ENCODE measurements around the gene CABP1.

GRCh38 chr12:120703311-120703942 lies 63.0 kb downstream of the CABP1 start:
- TF ChIP-seq SIN3A (IDR thresholded peaks at IDR 0.05; ENCODE audit: borderline replicate concordance, insufficient read depth, low read length) (no peak), FOXP2 (optimal IDR thresholded peaks at IDR 0.05; ENCODE audit: borderline replicate concordance, extremely low read depth, extremely low read length, insufficient read depth) (no peak)
- TF ChIP-seq, protein P1, sequence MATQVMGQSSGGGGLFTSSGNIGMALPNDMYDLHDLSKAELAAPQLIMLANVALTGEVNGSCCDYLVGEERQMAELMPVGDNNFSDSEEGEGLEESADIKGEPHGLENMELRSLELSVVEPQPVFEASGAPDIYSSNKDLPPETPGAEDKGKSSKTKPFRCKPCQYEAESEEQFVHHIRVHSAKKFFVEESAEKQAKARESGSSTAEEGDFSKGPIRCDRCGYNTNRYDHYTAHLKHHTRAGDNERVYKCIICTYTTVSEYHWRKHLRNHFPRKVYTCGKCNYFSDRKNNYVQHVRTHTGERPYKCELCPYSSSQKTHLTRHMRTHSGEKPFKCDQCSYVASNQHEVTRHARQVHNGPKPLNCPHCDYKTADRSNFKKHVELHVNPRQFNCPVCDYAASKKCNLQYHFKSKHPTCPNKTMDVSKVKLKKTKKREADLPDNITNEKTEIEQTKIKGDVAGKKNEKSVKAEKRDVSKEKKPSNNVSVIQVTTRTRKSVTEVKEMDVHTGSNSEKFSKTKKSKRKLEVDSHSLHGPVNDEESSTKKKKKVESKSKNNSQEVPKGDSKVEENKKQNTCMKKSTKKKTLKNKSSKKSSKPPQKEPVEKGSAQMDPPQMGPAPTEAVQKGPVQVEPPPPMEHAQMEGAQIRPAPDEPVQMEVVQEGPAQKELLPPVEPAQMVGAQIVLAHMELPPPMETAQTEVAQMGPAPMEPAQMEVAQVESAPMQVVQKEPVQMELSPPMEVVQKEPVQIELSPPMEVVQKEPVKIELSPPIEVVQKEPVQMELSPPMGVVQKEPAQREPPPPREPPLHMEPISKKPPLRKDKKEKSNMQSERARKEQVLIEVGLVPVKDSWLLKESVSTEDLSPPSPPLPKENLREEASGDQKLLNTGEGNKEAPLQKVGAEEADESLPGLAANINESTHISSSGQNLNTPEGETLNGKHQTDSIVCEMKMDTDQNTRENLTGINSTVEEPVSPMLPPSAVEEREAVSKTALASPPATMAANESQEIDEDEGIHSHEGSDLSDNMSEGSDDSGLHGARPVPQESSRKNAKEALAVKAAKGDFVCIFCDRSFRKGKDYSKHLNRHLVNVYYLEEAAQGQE (IDR thresholded peaks at IDR 0.05; ENCODE audit: insufficient read depth in 1 of 2, low read depth in 2 of 2, low read length in 2 of 2): no peak

Data from PFSK-1 (cell line).